GM19397 (cell line): ENCODE measurements around the gene DOCK10.

Experiments used
- ATAC-seq: cut with Tn5 transposase; IDR thresholded peaks from one replicate; pipeline ENCODE4 v1.9.1; 2021; ENCODE audit warnings: mild to moderate bottlenecking, moderate library complexity; ENCODE audit not compliant: unreplicated experiment

The DOCK10 gene

DNA sequence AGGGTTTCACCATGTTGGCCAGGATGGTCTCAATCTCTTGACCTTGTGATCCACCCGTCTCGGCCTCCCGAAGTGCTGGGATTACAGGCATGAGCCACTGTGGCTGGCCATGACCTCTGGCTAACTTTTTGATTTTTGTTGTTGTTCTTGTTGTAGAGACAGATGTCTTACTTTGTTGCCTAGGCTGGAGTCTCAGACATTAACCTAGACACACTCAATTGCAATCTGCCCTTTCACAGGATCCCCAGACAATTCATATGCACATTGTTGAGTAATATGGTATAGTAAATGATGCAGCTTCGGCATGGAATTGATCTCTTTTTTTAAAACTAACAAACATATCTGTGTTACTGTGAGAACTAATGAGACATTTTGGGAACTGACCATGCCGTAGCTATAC is 195.6 kb downstream of the DOCK10 start:
- ATAC-seq = no peak

DNA sequence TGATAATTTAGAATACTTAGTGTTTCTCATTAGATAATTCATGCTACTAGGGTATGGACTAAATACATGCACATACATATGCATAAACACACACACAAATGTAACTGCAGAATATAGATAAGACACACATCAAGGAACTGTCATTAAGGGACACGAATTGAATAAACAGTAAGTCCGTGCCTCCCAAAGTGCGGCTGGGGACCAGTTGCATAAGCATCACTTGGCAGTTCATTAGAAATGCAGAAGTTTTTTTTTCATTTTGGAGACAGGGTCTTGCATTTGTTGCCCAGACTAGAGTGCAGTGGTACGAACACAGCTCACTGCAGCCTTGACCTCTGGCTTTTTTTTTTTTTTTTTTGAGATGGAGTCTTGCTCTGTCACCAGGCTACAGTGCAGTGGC is 196.1 kb downstream of the DOCK10 start:
- no peak for ATAC-seq

DNA sequence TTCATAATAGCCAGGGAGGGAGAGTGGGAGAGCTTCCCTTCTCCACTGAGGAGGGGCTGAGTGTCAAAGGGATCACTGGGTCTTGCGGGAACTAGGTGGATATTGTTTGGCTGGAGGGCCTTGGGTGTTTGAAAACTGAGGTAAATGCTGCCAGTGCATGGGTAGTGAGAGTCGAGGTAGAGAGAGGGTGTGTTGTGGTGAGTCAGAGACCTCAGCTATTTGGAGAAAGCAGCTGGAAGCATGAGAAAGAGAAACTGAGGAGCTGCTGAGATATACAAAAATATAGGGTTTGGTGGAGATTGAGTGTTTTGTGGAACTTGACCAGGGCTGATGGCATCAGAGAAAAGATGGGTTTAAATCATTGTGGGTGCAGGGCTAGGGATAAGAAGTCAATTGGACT is 199.1 kb downstream of the DOCK10 start:
- no peak for ATAC-seq

DNA sequence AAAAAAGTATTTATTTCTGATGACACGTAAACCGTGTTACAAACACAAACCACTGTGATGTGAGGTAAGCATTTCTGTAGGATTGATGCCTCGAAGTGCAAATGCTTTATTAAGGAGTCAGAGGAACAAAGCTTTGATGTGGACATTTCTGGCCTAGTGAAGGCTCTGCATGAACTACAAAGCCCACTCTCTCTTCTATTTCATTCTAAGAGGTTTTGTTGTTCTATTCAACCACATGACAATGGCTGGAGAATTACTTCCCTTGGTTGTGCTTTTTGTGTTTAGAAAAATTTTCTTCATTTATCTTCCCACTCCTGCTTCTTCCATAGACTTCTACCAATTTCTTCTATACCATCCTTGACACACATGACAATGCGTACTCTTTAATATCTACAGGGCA is 200.4 kb downstream of the DOCK10 start:
- ATAC-seq = no peak

DNA sequence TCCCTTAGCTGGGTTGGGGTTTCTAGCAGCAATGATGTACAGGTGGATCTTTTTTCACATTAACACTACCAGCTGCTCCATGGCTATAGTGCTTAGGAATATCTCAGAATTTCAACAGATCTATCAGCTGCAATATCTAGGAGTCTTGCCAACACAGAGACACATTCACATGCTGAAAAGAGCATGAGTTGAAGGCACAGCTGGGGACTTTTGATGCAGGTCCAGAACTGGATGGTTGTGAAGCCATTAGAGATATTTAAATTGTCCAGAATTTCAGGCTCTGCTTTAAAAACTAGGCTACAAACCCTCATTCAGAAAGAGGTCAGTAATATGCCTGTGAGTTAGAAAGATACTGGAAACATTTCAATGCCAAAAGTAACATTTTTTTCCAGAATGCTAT is 203.9 kb downstream of the DOCK10 start:
- no peak for ATAC-seq

DNA sequence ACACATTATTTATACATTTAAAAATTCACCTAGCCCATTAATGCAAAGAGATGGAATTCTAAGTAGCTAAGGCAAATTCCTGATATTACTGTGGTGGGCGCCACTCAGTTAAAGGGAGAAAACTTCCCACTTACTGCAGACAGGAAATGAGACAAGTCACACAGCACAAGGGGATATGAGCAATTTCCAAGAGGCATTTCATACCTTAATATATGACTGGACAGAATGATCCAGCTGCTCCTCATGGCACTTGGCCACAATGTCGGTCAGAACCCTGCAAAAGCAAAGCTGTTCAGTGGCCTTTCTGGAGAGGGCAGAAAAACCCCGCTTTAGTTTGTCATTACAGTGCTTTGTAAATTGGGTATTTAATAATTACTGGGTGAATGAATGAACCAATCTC is 204.7 kb downstream of the DOCK10 start:
- no peak for ATAC-seq

DNA sequence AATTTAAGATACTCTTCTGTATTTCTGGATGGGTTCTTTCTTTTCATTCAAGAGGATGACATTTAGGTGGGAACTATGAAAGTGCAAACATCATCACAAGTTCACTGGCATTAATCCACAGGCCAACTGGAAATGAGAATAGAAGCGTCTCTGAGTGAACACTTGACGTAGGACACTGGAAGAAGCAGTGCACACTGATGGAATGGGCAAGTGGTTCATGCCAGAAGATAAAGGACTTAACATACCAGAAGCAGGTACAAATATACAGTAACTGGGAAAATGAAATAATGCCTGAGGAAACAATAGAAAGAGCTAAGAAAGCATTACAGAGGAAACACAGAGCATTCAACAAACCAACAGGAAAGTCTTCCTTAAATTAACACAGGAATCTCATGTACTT is 205.2 kb downstream of the DOCK10 start:
- ATAC-seq = no peak

DNA sequence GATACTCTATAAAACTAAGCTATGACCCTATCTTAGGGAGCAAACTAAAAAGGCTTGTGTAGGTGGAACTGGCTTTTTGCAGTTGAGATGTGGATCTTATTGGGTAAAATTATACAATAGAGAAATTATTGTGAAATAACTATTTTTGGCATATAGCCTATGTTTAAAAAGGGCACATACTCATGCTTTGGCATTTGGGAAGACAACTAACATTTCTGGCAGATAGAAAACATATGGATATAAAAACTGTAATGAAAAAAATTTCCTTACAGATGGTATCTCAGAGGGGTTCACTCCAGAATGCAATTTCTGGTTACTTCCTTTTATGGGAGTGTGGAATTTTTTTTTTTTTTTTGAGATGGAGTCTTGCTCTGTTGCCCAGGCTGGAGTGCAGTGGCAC is 206.0 kb downstream of the DOCK10 start:
- no peak for ATAC-seq

DNA sequence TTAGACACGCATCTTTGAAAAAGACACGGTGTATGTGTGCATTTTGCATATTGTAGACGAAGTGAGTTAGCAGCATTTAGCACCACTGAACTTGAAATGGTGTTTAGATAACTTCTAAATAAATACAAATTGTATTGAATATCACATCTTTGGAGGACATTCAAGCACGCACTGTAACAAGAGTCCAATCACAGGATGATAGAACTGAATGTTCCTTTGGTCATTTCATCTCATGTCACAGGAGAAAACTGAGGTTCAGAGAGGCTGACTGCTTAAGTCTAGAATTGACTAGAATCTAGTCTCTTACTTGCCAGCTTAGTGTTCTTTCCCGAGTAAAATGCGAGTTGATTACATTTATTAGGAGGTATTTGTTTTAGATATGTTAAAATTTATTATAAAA is 206.9 kb downstream of the DOCK10 start:
- no peak for ATAC-seq

DNA sequence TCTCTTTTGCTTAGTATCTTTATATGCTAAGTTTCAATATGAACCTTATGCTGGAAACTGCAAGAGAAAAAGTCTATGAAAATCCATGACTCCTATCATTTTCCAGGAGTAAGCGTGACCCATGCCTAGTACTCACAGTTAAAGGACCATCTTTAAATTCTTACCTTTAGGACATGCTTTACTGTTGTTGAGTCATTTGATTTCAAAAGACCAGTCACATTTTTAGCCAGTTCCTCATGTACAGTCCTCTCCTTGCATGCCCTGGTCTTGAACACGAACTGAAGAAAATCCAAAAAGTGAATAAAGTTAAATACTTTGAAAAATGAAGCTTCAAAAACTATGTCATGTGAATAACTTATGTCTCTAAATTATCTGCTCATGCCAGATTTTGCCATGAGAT is 208.3 kb downstream of the DOCK10 start:
- ATAC-seq = no peak

DNA sequence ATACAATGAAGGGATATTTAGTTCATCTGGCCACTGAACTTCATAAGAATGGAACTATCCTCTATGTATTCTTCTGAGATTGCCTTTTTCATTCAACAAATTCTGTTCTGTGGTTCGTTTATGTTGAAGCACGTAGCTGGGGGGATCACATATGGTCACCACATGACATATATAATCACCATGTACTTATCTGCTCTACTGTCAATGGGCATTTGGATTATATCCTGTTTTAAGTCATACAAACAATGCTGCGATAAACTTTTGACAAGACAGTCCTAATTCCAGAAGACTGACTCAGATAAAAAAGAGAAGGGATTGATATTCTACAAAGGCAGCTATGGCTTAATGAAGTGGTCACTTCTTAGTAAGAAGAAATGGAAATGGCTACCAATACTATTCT is 210.1 kb downstream of the DOCK10 start:
- no peak for ATAC-seq

DNA sequence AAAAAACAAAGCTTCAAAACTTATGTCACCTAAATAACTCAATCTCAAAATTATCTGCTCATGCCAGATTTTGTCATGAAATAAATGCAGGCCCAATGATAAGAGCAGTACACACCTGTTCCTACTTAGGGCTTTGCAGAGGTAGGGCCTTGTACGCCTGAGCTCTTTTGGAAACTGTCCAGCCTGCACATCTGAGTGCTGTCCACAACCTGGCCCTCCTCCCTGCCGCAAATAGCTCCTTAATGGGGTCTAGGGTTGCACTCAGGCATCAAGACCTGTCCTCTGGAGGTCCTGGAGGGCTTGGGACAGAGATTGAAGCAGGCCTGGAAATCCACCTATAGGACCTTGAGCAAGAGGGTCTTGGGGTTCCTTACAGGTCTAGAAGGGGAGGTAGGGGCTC is 210.7 kb downstream of the DOCK10 start:
- ATAC-seq = no peak

DNA sequence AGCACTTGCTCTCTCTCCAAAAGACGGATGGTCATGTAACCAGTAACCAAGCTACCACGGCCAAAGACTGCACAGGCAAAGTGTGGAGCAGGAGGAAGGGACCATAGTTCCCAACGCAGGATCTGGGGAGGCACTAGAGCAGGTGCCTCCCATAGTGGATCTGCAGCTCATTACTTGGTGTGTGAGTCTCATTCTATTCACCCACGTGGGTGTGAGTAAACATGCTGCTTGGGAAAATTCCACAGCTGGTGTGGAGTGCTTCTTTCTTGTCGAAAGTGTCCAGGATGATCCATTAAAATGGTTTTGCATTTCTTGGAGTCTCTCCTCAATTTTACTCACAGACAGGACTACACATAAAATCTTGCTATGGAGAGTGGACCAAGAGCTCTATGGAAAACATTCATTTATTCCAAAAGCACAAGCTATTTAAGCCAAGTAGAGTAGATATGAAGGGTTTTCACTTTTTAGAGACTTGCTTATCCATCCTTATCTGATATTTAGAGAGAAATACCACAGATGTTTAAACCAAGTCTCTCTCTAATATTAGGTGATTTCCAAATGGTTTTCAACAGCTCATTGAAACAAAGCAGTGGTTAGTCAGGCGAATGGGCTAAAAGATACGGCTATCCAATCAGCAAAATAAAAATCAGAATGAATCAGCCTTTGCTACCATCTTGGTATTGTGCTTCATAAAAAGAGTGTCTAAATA is 221.8 kb downstream of the DOCK10 start:
- ATAC-seq = no peak

DNA sequence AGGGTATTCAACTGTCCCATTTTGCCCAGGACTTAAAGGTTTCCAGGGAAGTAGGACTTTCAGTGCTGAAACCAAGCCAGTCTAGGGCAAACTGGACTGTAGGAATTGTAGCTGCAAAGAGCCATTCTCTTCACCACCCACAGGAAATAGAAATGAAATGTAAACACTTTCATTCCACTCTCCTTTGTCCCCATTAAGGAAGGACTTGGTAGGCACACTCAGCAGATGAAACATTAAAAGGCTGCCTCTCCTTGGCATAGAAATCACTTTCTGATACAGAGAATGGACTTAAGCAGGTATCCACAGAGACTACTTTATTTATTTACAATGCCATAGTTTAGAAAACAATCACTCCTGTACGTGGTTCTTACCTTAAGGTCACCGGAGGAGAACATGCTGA is 223.2 kb downstream of the DOCK10 start:
- no peak for ATAC-seq

DNA sequence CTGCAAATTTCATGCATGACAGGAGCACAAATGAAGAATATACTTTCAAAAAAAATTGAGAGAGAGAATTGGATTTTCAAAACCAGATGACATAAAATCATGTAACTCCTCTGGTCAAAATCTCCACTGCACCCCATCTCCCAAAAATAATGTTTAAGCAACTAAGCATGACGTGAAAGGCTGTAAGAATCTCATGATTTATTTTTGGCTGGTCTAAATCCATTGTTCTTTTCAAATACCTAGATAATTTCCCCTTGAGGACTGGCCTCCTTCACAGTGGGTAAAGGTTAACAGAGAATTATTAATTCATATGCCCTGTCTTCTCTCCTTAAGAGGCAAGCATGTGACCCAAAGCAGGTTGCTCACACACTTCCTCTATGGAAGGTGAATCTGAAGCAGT is 224.6 kb downstream of the DOCK10 start:
- no peak for ATAC-seq

DNA sequence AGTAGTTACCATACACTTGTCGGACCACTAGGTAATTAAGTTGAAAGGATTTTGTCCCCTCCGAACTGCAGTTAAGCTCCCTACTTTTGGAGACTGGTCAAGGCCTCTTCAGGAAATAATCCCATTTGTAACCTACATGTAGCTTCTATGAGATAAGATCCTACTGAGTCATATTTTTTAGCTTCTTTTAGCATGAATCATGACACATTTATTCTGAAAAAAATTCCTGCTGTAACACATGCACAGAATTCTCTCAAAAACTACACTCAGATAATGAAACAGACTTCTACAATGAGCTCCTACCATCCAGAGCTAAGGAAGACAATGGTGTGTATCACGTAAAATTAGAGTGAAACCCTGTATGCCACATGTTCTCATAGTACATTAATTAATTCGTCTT is 225.5 kb downstream of the DOCK10 start:
- no peak for ATAC-seq

DNA sequence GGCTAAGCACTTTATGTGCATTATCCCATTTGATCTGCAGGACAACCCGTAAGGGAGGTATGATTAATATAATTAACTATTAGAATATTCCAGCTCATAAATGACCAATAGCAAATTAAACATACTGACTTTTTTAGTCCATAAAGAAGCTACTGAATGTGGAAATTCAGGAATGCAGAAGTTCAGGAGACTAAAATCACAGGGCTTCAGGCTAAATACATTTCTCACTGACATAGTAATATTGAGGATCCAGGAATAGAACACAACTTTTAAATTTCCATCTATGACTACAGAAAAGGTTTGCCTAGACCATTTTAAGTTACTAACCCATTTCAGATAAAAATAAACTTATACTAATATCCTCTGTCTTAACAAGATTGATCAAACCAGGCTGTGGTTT is 228.7 kb downstream of the DOCK10 start:
- ATAC-seq = no peak

DNA sequence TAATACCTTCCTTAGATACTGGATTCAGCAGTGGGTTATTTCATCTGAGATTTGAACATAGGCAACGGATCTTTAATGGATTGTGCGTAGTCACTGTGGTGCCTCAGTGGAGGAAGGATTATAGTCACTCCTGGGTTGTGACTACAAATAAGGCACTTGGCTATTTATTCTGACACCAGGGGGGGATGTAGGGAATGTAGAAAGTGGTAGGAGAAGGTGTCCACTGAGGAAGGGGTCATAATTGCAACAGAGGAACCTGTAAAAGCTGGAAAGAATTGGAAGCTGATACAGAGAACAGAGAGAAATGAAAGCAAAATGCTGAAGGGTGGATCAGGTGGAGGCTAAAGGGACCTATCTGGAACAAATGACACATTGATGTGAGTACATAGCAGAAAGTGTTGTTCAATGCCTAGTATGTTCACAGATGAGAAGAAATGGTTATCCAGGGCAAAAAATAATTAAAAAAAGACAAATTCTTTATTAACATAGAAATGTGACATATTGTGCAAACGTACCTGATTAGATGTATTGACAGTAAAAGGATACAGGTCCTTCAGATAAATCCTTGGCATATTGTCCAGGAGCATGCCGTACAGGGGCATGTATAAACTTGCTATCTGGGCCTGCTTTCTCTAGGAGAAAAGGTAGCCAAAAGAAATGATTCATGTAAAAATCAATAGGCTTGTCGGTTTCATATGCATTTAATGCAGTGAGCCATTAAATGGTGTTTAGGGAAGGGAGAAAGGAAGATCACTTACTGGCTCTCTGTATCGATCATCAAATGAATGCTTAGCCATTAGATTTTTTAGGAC is 234.9 kb downstream of the DOCK10 start:
- ATAC-seq = no peak

DNA sequence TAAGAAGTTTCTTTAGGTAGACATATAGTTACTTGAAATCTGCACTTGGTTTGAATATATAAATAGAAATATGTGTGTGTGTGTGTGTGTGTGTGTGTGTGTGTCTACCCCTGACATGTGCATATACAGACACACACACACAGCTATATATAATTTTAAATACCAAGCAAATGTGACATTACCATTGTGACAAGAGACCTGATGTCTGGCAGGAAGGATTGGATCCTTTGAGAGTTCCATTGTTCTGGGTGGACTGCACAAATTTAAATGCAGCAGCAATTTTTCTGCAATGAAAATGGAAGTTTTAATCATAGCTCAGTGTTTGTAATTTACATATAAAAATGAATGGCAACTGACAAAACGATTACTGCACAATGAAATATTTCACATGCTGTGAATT is 238.3 kb downstream of the DOCK10 start:
- ATAC-seq = no peak

DNA sequence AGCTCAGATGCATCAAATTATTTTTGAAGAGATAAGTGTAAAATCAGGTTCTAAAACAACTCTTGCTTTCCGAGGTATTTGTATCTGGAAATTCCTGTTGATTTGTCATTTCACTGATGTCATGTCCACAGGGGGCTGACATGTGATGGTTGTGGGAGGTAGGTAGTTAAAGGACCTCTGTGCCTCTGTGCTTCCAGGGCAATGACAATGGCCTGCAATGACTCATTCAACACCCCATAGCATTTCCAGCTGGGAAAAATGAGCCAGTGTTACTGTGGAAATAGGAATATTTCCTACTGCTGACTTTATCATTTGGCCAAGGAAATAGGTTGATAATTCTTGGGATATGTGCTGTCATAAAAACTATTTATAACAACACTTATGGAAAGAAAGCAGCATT is 239.9 kb downstream of the DOCK10 start:
- ATAC-seq = no peak

DNA sequence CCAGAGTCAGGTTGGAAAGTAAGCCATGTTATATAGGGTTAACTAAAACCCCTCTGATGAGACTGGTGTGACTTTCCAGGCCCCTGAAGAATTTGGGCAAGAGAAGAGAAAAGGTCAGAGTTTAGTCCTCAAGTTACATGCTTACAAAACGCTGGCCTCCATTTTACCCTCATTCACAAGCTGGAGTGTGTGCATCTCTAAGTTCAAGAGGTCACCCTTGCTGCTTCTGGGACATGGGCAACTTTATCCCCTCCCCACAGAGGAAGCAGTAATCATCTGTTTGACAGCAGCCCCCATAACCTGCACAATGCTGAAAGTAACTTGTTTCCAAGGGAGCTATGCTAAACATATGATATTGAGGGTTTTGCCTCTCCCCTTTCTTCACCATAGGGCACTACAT is 240.9 kb downstream of the DOCK10 start:
- no peak for ATAC-seq

DNA sequence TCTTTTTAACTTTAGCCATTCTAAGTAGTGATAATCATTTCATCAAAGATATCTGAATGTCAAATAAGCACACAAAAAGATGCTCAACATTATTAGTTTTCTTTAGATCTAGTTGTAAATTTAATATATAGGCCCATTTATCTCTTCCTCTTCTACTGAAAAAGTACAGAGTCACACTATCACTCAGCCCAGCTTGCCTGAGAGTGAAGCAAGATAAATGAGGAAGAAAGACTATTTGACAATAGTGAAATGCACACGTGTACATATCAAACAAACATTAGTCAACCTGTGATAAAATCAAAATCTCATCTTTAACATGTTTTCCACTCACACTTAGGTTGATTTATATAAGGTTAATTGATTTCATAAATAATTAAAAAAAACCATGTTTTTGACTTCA is 242.6 kb downstream of the DOCK10 start:
- no peak for ATAC-seq

DNA sequence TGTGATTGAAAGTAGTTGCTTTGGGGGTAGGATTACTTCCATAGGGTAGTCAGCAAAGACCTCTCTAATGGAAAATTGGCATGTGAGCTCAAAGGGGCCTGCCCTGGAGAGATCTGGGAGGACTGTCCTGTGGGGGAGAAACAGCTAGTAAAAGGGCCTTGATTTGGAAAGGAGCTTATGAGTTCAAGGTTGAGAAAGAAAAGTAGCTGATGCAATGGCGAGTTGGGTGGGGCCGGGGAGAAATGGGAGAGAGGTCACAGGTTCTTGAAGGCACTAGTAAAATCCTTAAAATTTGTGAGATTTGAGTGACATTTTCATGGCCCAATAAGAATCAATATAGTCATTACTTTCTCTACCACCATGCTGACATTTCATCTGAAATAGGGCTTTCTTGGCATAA is 244.1 kb downstream of the DOCK10 start:
- no peak for ATAC-seq
